PC-3 (cell line): ENCODE data around the gene EFHC1. TPM values are rescaled to one million over a fixed set of nuclear protein-coding genes. Genes with fewer than 3 reads are reported as not detected.
"Not testable (repeated sequence)": the region's sequence is repeated elsewhere in the genome, so short reads cannot be mapped to it uniquely, and the experiment has no call there.

Source experiments
- ATAC-seq: fragments of 200-7000 bp; cut with Tn5 transposase; 2 replicates; pipeline ENCODE4 v1.9.1; 2020; ENCODE audit warnings: mild to moderate bottlenecking, moderate library complexity
- BruUV-seq: library from RNA; stranded (reverse); fragments of 400-500 nt; replicated peaks from 2 replicates; lab custom pipeline; 2021; lab: Mats Ljungman, UMichigan
- CTCF ChIA-PET: fragments of 300-600 bp; sonication (Branson Sonifier 250); formaldehyde crosslinking; loops from one replicate; lab custom pipeline; 2022; ENCODE audit warnings: antibody characterized with exemption; lab: Charles Lee
- POLR2A ChIA-PET: fragments of 300-600 bp; sonication (Branson Sonifier 250); formaldehyde crosslinking; loops from one replicate; lab custom pipeline; 2022; ENCODE audit warnings: antibody characterized with exemption; ENCODE audit not compliant: unreplicated experiment; lab: Charles Lee
- DNase-seq: peaks from one replicate; pipeline ENCODE4 v3.0.0-alpha.2; 2015
- H2AFZ ChIP-seq: fragments of 300-600 bp; sonication (generic); 2 replicates; pipeline ENCODE4 v1.6.0; 2016; ENCODE audit warnings: antibody characterized with exemption, low read length
- H3F3A ChIP-seq: fragments of 300-600 bp; sonication (generic); one replicate; pipeline ENCODE4 v1.6.0; 2017; ENCODE audit warnings: antibody characterized with exemption, low read length, control low read depth, mild to moderate bottlenecking; ENCODE audit not compliant: unreplicated experiment
- H3K27ac ChIP-seq: fragments of 300-600 bp; sonication (generic); 2 replicates; pipeline ENCODE4 v1.5.1; 2016; ENCODE audit warnings: mild to moderate bottlenecking, low read length
- H3K27me3 ChIP-seq: fragments of 300-600 bp; sonication (generic); 2 replicates; pipeline ENCODE4 v1.6.1; 2016; ENCODE audit warnings: low read length, mixed read lengths
- H3K36me3 ChIP-seq: fragments of 300-600 bp; sonication (generic); 2 replicates; pipeline ENCODE4 v1.6.1; 2016; ENCODE audit warnings: low read depth, mixed run types, low read length, mixed read lengths
- H3K4me1 ChIP-seq: fragments of 300-600 bp; sonication (generic); 2 replicates; pipeline ENCODE4 v1.5.1; 2016; ENCODE audit warnings: low read length; ENCODE audit not compliant: insufficient read depth
- H3K4me2 ChIP-seq: fragments of 300-600 bp; sonication (generic); 2 replicates; pipeline ENCODE4 v1.6.0; 2016; ENCODE audit warnings: low read length
- H3K4me3 ChIP-seq: fragments of 300-600 bp; sonication (generic); 2 replicates; pipeline ENCODE4 v1.5.1; 2016; ENCODE audit warnings: mild to moderate bottlenecking, low read length, mixed read lengths
- H3K79me2 ChIP-seq: fragments of 300-600 bp; sonication (generic); 2 replicates; pipeline ENCODE4 v1.6.1; 2017; ENCODE audit warnings: low read length, mixed read lengths
- H3K9ac ChIP-seq: fragments of 300-600 bp; sonication (generic); 2 replicates; pipeline ENCODE4 v1.6.0; 2016; ENCODE audit warnings: mild to moderate bottlenecking, low read length
- H3K9me2 ChIP-seq: fragments of 300-600 bp; sonication (generic); replicated peaks from 2 replicates; pipeline ENCODE4 v1.6.1; 2016; ENCODE audit warnings: mixed run types, low read length, mixed read lengths
- H3K9me3 ChIP-seq: fragments of 300-600 bp; sonication (generic); 2 replicates; pipeline ENCODE4 v1.6.1; 2016; ENCODE audit warnings: low read length, mixed read lengths
- H4K20me1 ChIP-seq: fragments of 300-600 bp; sonication (generic); 2 replicates; pipeline ENCODE4 v1.6.1; 2016; ENCODE audit warnings: low read length, mixed read lengths
- CTCF ChIP-seq: fragments of 300-600 bp; sonication (generic); conservative IDR thresholded peaks from 2 replicates; pipeline ENCODE4 v1.5.1; 2017; ENCODE audit warnings: antibody characterized with exemption, low read depth, mild to moderate bottlenecking, low read length
- EZH2 ChIP-seq: fragments of 300-600 bp; sonication (generic); IDR thresholded peaks from one replicate; pipeline ENCODE4 v1.6.1; 2017; ENCODE audit warnings: antibody characterized with exemption, mild to moderate bottlenecking, low read length; ENCODE audit not compliant: unreplicated experiment
- EZH2phosphoT487 ChIP-seq: fragments of 300-600 bp; sonication (generic); IDR thresholded peaks from 2 replicates; pipeline ENCODE4 v1.6.1; 2018; ENCODE audit warnings: mild to moderate bottlenecking, antibody characterized with exemption, low read length, borderline replicate concordance
- intact Hi-C: fragments of 100-400 bp; cut with micrococcal nuclease; formaldehyde crosslinking; loops from 2 replicates; pipeline ENCODE4 v1.9.0; 2023
- total RNA-seq: library from RNA; depleted of rRNA; stranded (reverse); fragments of >200 nt; gene quantifications from 2 replicates; pipeline ENCODE4 v1.2.3, GENCODE V29; 2014

The EFHC1 gene
- total RNA-seq, 1 experiment from 2014 or later, result 22.4 TPM

- ChIA-PET POLR2A (no interaction called here), CTCF (no interaction called here)
- H3K36me3 ChIP-seq, result no peaks in the 10 kb centered on the region
- intact Hi-C loops, result no loop called here
- H3K4me1 ChIP-seq, result peaks cover 27% of the 10 kb centered on the region
- H3K4me2 ChIP-seq, result no peak overlapping the region
- H3K9ac ChIP-seq, result no peak overlapping the region
- H3K9me2 ChIP-seq, result no peaks in the 10 kb centered on the region
- no TSS peak for BruUV-seq
- H3K9me3 ChIP-seq, result no peaks in the 10 kb centered on the region
- H3K27ac ChIP-seq, result no peak overlapping the region
- TF ChIP-seq EZH2phosphoT487 (no peak), EZH2 (no peak), CTCF (no peak)
- no peak overlapping the region for H3K4me3 ChIP-seq
- peak; percentile 18 for DNase-seq
- H3K79me2 ChIP-seq, result peaks cover 6% of the 10 kb centered on the region
- H3F3A ChIP-seq, result no peaks in the 10 kb centered on the region
- H4K20me1 ChIP-seq, result no peaks in the 10 kb centered on the region
- no peak overlapping the region for H2AFZ ChIP-seq
- ATAC-seq, result no peak; the same call in 1 of the 2 replicates
- H3K27me3 ChIP-seq, result no peaks in the 10 kb centered on the region
Observed at GRCh38 chr6:52426667-52427066, 6.5 kb downstream of the EFHC1 start.

DNA sequence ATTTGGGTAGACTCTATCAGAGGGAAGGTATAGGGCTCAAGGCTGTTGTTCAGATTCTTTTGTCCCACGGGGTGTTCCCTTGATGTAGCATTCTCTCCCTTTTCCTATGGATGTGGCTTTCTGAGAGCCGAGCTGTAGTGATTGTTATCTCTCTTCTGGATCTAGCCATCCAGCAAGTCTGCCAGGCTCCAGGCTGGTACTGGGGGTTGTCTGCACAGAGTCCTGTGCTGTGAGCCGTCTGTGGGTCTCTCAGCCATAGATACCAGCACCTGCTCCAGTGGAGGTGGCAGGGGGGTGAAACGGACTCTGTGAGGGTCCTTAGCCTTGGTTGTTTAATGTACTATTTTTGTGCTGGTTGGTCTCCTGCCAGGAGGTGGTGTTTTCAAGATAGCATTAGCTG is 13.2 kb downstream of the EFHC1 start:
- H3K9me2 ChIP-seq, H3K9ac ChIP-seq, H3K9me3 ChIP-seq, H3K4me1 ChIP-seq, H3K4me2 ChIP-seq, POLR2A ChIA-PET, H3K79me2 ChIP-seq, H2AFZ ChIP-seq, CTCF ChIA-PET, H3K36me3 ChIP-seq, H3K27me3 ChIP-seq, H4K20me1 ChIP-seq, intact Hi-C loops, H3K27ac ChIP-seq, H3K4me3 ChIP-seq, DNase-seq, BruUV-seq, H3F3A ChIP-seq, ATAC-seq: not testable (repeated sequence)

DNA sequence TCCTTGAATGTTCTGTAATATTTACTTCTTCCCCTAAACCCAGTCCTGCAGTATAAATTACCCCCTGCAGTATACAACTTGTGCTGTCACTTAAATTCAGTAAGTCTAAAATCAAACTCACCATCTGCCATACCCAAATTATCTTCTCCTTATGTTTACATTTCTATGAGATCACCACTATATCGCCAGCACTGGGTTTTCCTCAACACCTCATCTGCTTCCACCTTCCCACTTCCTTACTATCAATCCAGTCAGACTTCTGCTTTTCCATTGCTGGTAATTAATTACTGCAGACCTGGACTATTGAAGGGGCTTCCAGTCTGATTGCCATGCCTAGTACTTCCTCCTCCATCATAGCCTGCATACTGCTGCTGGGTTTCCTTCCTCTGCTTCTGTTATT is 15.2 kb downstream of the EFHC1 start:
- Histone ChIP-seq H3K36me3 (no peaks in the 10 kb centered on the region), H3K9ac (no peak overlapping the region), H3K4me1 (peaks cover 8% of the 10 kb centered on the region; the same call in 1 of the 2 replicates), H3K9me3 (no peaks in the 10 kb centered on the region), H3K4me3 (no peak overlapping the region), H4K20me1 (no peaks in the 10 kb centered on the region), H3F3A (no peaks in the 10 kb centered on the region), H3K4me2 (no peak overlapping the region), H3K27ac (no peak overlapping the region), H3K9me2 (no peaks in the 10 kb centered on the region), H3K79me2 (no peaks in the 10 kb centered on the region), H2AFZ (no peak overlapping the region), H3K27me3 (no peaks in the 10 kb centered on the region)
- no TSS peak for BruUV-seq
- CTCF ChIA-PET, result no interaction called here
- intact Hi-C loops, result no loop called here
- no peak for DNase-seq
- POLR2A ChIA-PET, result no interaction called here
- ATAC-seq, result peak; percentile 33; the same call in 1 of the 2 replicates
- TF ChIP-seq CTCF, result no peak
- TF ChIP-seq EZH2phosphoT487, result no peak
- no peak for TF ChIP-seq EZH2
